Activated naive CD8-positive, alpha-beta T cell treated with anti-CD3 and anti-CD28 coated beads, Interleukin-2, amount 50 U/mL, for 24 hours (primary cell): ENCODE results near the gene MGAT4A.
"Not testable (repeated sequence)": the region's sequence is repeated elsewhere in the genome, so short reads cannot be mapped to it uniquely, and the experiment has no call there.

Experiments
- ATAC-seq: fragments of 150-1000 bp; cut with Tn5 transposase; one replicate; pipeline ENCODE4 v1.10.0; 2021
- DNase-seq: peaks from one replicate; pipeline ENCODE4 v3.0.0; 2021
- H3K27ac Mint-ChIP-seq: one replicate; pipeline ENCODE4 v1.8.0; 2021; ENCODE audit warnings: mild to moderate bottlenecking, mixed read lengths
- H3K27me3 Mint-ChIP-seq: one replicate; pipeline ENCODE4 v1.8.0; 2021; ENCODE audit warnings: mixed read lengths
- H3K36me3 Mint-ChIP-seq: one replicate; pipeline ENCODE4 v1.8.0; 2021; ENCODE audit warnings: low read depth, mixed read lengths
- H3K4me1 Mint-ChIP-seq: one replicate; pipeline ENCODE4 v1.8.0; 2021; ENCODE audit warnings: mixed read lengths
- H3K4me3 Mint-ChIP-seq: one replicate; pipeline ENCODE4 v1.8.0; 2021; ENCODE audit warnings: mild to moderate bottlenecking, moderate library complexity, mixed read lengths
- H3K9me3 Mint-ChIP-seq: one replicate; pipeline ENCODE4 v1.8.0; 2021; ENCODE audit warnings: mixed read lengths

The MGAT4A gene

DNA sequence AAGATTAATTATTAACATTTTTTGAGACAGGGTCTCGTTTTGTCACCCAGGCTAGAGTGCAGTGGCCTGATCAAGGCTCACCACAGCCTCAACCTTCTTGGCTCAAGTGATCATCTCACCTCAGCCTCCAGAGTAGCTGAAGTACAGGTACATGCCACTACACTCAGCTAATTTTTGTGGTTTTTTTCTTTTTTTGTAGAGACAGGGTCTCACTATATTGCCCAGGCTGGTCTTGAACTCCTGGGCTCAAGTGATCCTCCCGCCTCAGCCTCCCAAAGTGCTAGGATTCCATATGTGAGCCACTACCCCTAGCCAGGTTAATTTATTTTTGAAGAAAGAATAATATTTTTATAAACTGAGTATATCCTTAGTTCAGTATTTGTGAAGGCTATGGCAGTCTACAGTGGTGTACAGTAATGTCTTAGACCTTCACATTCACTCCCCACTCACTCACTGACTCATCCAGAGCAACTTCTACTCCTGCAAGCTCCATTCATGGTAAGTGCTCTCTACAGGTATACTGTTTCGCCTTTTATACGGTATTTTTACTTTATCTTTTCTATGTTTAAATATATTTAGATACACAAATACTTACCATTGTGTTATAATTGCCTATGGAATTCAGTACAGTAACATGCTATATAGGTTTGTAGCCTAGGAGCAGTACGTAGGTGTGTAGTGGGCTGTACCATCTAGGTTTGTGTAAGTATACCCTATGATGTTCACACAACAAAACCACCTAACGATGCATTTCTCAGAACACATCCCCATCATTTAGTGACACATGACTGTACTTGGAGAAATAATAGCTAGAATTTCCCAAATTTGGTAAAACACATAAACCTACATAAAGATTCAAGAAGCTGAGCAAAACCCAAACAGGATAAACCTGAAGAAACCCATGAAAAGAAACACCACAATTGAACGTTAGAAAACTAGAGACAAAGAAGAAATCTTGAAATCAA lies 38.6 kb downstream of the MGAT4A start:
- peak; percentile 84 for ATAC-seq
- Mint-ChIP-seq H3K9me3 (no peaks in the 10 kb centered on the region), H3K36me3 (peaks cover 1% of the 10 kb centered on the region), H3K4me1 (peaks cover 87% of the 10 kb centered on the region), H3K27ac (peak overlapping the region; percentile 89), H3K4me3 (peak overlapping the region; percentile 65), H3K27me3 (no peaks in the 10 kb centered on the region)
- DNase-seq: no peak

DNA sequence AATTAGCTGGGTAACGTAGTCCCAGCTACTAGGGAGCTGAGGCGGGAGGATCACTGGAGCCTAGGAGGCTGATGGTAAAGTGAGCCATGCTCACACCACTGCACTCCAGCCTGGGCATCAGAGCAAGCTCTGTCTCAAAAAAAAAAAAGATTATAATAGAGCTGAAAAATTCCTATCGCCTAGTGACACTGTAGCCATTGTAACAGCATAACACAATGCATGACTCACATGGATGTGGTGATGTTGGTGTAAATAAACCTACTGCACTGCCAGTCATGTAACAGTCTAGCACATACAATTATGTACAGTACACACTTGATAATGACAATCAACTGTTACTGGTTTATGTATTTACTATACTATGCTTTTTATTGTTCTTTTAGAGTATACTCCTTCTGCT lies 39.6 kb downstream of the MGAT4A start:
- H3K4me3 Mint-ChIP-seq: no peak overlapping the region
- peak overlapping the region; percentile 46 for H3K27ac Mint-ChIP-seq
- no peaks in the 10 kb centered on the region for H3K9me3 Mint-ChIP-seq
- peaks cover 86% of the 10 kb centered on the region for H3K4me1 Mint-ChIP-seq
- ATAC-seq (peak; percentile 52), DNase-seq (no peak)
- no peaks in the 10 kb centered on the region for H3K27me3 Mint-ChIP-seq
- peaks cover 1% of the 10 kb centered on the region for H3K36me3 Mint-ChIP-seq

DNA sequence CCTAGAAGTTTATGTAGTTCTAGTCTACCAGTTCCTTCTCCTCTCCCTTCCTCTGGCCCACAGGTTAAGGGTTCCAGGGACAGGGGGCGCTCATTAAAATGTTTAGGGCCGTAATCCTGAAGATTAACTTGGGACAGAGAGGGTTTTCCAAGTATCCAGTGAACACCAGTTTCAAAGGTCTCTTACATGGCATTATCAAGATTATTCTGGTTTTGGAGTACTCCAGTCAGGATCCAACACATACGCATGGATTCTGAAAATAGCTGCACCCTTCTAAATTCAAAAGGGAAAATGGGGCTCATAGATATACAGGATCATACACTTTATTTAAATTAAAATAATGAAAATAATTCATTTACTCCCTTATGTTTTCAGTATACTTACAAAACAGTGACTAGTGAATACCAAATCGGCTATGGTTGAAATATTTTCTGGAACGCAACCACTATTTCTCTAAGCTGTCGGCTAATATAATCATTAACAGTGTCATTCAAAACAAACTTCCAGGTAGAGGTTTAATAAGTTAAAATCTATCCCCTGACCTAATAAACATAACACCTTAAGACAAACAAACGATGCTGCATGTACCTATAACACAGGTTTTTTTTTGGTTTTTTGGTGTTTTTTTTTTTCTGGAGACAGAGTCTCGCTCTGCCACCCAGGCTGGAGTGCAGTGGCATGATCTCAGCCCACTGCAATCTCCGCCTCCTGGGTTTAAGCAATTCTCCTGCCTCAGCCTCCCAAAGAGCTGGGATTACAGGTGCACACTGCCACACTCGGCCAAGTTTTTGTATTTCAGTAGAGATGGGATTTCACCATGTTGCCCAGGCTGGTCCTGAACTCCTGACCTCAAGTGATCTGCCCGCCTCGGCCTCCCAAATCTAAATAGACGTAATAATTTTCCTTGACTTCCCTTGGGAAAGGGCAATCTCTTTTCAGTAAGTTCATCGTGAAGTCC lies 44.7 kb downstream of the MGAT4A start:
- ATAC-seq (no peak), DNase-seq (no peak)
- H3K27ac Mint-ChIP-seq: peak overlapping the region; percentile 52
- H3K9me3 Mint-ChIP-seq: peaks cover 3% of the 10 kb centered on the region
- H3K36me3 Mint-ChIP-seq: peaks cover 2% of the 10 kb centered on the region
- H3K4me1 Mint-ChIP-seq: peaks cover 67% of the 10 kb centered on the region
- H3K4me3 Mint-ChIP-seq: no peak overlapping the region
- no peaks in the 10 kb centered on the region for H3K27me3 Mint-ChIP-seq

DNA sequence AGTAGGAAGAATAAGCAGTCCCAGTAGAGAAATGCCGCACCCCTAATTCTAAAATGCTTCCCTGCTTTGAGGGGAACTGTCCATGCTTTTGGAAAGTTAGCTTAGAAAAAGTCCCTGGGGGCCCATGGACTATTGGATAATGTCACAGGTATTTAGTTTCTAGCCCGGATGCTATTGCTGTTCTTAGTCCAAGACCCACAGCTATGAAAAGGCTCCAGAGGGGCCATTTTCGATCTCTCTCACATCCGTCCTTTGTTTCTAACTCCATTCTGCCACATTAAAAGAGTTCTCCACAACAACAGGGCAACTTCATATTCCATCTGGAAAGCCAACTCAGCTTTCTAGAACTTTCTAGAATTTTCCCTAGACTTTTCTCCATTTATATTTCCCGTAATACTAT lies 47.2 kb downstream of the MGAT4A start:
- ATAC-seq (no peak), DNase-seq (no peak)
- Mint-ChIP-seq H3K9me3 (peaks cover 11% of the 10 kb centered on the region), H3K27ac (peak overlapping the region; percentile 17), H3K36me3 (peaks cover 7% of the 10 kb centered on the region), H3K4me3 (no peak overlapping the region), H3K4me1 (peaks cover 52% of the 10 kb centered on the region), H3K27me3 (no peaks in the 10 kb centered on the region)

DNA sequence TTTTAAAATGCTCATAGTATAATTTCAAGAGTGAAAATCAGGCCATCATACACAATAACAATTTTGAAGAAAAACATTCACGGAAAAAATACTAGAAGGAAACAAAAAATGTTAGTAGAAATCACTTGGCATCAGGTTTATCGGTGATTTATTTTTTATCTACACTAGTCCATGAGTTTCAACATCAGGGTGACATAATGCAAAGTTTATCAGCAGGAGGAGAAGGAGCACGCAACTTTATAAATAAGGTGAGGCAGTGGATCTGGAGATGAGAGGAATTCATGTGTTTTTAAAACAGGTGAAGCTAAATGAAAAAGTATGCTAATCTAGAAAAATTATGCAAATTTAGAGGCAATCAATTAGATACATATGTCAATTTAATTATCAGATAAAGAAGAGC lies 54.2 kb downstream of the MGAT4A start:
- ATAC-seq: no peak
- H3K4me3 Mint-ChIP-seq: no peak overlapping the region

GRCh38 chr2:98674233-98674964 lies 56.5 kb downstream of the MGAT4A start:
- peaks cover 50% of the 10 kb centered on the region for H3K4me1 Mint-ChIP-seq
- H3K27ac Mint-ChIP-seq: peak overlapping the region; percentile 29
- H3K36me3 Mint-ChIP-seq: peaks cover 53% of the 10 kb centered on the region
- no peak for ATAC-seq
- H3K9me3 Mint-ChIP-seq: peaks cover 17% of the 10 kb centered on the region
- no peak overlapping the region for H3K4me3 Mint-ChIP-seq
- no peak for DNase-seq
- H3K27me3 Mint-ChIP-seq: no peaks in the 10 kb centered on the region

More for the DNA sequence above, 54.2 kb downstream of the MGAT4A start:
- peaks cover 38% of the 10 kb centered on the region for H3K36me3 Mint-ChIP-seq
- no peak overlapping the region for H3K27ac Mint-ChIP-seq
- no peak for DNase-seq
- no peaks in the 10 kb centered on the region for H3K27me3 Mint-ChIP-seq
- H3K9me3 Mint-ChIP-seq: peaks cover 10% of the 10 kb centered on the region
- H3K4me1 Mint-ChIP-seq: peaks cover 35% of the 10 kb centered on the region

DNA sequence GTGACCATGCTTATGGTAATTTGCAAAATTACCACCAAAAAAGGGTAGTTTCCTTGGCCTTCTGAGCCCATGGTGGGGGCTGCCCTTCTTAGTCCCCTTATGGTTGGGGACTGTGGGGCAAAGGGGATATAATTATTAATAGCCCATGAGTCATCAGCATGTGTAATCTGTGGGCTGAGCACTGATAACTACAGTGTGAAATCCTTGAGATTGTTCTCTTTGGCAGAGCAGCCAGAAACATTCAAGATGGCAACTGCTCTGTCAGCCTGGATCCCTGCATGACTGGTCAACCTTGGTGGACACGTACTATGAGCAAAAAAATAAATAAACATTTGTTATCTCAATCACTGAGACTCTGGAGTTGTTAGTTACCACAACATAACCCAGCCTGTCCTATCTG lies 61.3 kb downstream of the MGAT4A start:
- peak overlapping the region; percentile 13 for H3K27ac Mint-ChIP-seq
- peaks cover 34% of the 10 kb centered on the region for H3K9me3 Mint-ChIP-seq
- H3K27me3 Mint-ChIP-seq: no peaks in the 10 kb centered on the region
- peaks cover 76% of the 10 kb centered on the region for H3K36me3 Mint-ChIP-seq
- ATAC-seq (no peak), DNase-seq (no peak)
- no peak overlapping the region for H3K4me3 Mint-ChIP-seq
- H3K4me1 Mint-ChIP-seq: peaks cover 64% of the 10 kb centered on the region

DNA sequence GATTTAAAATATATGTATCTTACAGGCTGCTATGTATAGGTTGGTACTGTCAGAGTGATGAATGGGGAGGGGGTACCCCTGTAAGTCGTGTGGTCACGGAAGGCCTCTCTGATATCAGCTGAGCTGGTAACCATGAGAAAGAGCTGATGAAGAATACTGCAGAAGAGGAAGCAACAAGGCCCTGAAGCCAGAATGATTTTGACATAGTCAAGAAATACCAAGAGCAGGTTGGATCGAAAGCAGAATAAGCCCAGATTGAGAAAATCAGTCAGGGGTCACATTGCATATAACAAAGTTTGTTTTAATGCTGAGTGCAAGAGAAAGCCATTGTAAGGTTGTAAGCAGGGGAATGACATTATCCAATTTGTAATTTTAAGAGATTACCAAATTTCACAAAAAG lies 65.3 kb downstream of the MGAT4A start:
- H3K27me3 Mint-ChIP-seq: no peaks in the 10 kb centered on the region
- H3K9me3 Mint-ChIP-seq: peaks cover 20% of the 10 kb centered on the region
- ATAC-seq (no peak), DNase-seq (no peak)
- peak overlapping the region; percentile 77 for H3K27ac Mint-ChIP-seq
- peaks cover 52% of the 10 kb centered on the region for H3K36me3 Mint-ChIP-seq
- no peak overlapping the region for H3K4me3 Mint-ChIP-seq
- peaks cover 67% of the 10 kb centered on the region for H3K4me1 Mint-ChIP-seq

GRCh38 chr2:98664323-98664722 lies 66.6 kb downstream of the MGAT4A start:
- peak overlapping the region; percentile 76 for H3K27ac Mint-ChIP-seq
- H3K4me3 Mint-ChIP-seq: peak overlapping the region; percentile 63
- H3K9me3 Mint-ChIP-seq: peaks cover 25% of the 10 kb centered on the region
- H3K4me1 Mint-ChIP-seq: peaks cover 67% of the 10 kb centered on the region
- no peaks in the 10 kb centered on the region for H3K27me3 Mint-ChIP-seq
- H3K36me3 Mint-ChIP-seq: peaks cover 49% of the 10 kb centered on the region
- peak; percentile 34 for DNase-seq
- peak; percentile 41 for ATAC-seq

- Mint-ChIP-seq H3K36me3 (peaks cover 44% of the 10 kb centered on the region), H3K27ac (peak overlapping the region; percentile 90), H3K4me3 (peak overlapping the region; percentile 80), H3K9me3 (peaks cover 25% of the 10 kb centered on the region), H3K27me3 (no peaks in the 10 kb centered on the region), H3K4me1 (peaks cover 68% of the 10 kb centered on the region)
- DNase-seq: no peak
- peak; percentile 52 for ATAC-seq
These were observed 67.3 kb downstream of the MGAT4A start for GRCh38 chr2:98663511-98664090.

DNA sequence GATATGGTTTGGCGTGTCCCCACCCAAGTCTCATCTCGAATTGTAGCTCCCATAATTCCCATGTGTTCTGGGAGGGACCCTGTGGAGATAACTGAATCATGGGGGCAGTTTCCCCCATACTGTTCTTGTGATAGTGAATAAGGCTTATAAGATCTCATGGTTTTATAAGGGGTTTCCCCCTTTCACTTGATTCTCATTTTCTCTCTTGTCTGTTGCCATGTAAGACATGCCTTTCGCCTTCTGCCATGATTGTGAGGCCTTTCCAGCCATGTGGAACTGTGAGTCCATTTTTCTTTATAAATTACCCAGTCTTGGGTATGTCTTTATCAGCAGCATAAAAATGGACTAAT lies 71.5 kb downstream of the MGAT4A start:
- peaks cover 15% of the 10 kb centered on the region for H3K36me3 Mint-ChIP-seq
- H3K9me3 Mint-ChIP-seq: not testable (repeated sequence)

GRCh38 chr2:98658816-98659490 lies 72.0 kb downstream of the MGAT4A start:
- DNase-seq: peak; percentile 48
- peak overlapping the region; percentile 82 for H3K4me3 Mint-ChIP-seq
- H3K27me3 Mint-ChIP-seq: no peaks in the 10 kb centered on the region
- H3K9me3 Mint-ChIP-seq: peaks cover 9% of the 10 kb centered on the region
- H3K27ac Mint-ChIP-seq: peak overlapping the region; percentile 98
- ATAC-seq: peak; percentile 41
- H3K36me3 Mint-ChIP-seq: peaks cover 15% of the 10 kb centered on the region
- peaks cover 80% of the 10 kb centered on the region for H3K4me1 Mint-ChIP-seq

More for the DNA sequence above, 71.5 kb downstream of the MGAT4A start:
- H3K27ac Mint-ChIP-seq: peak overlapping the region; percentile 98
- peak overlapping the region; percentile 82 for H3K4me3 Mint-ChIP-seq
- H3K4me1 Mint-ChIP-seq: peaks cover 78% of the 10 kb centered on the region
- ATAC-seq: peak; percentile 55
- DNase-seq, H3K27me3 Mint-ChIP-seq: not testable (repeated sequence)

- DNase-seq (peak; percentile 25), ATAC-seq (peak; percentile 66)
- peaks cover 9% of the 10 kb centered on the region for H3K9me3 Mint-ChIP-seq
- H3K27me3 Mint-ChIP-seq: no peaks in the 10 kb centered on the region
- H3K36me3 Mint-ChIP-seq: peaks cover 22% of the 10 kb centered on the region
- H3K27ac Mint-ChIP-seq: peak overlapping the region; percentile 83
- H3K4me3 Mint-ChIP-seq: peak overlapping the region; percentile 67
- peaks cover 86% of the 10 kb centered on the region for H3K4me1 Mint-ChIP-seq
These were observed 74.1 kb downstream of the MGAT4A start for GRCh38 chr2:98656800-98657199.
